ENCODE results near the gene GSPT1.

GRCh38 chr16:11871193-11871592 is 44.6 kb downstream of the GSPT1 start:
- TF ChIP-seq CTCF (IDR thresholded peaks at IDR 0.05) (no peak), POLR2AphosphoS5 (IDR thresholded peaks at IDR 0.05) (no peak), POLR2A (IDR thresholded peaks at IDR 0.05) (no peak)

Measured in prostate gland (tissue), 2 donors.